H9 (cell line): Measurements from ENCODE around the gene EFS. TPM values are rescaled to one million over a fixed set of nuclear protein-coding genes. Genes with fewer than 3 reads are reported as not detected.

Experiments used
- DNase-seq: peaks from one replicate; pipeline ENCODE4 v3.0.0-alpha.2; 2017
- H2AFZ ChIP-seq: one replicate; pipeline ENCODE4 v1.6.1; 2013; ENCODE audit warnings: mild to moderate bottlenecking, low read length, control low read depth, moderate library complexity
- H2AK5ac ChIP-seq: 2 replicates; pipeline ENCODE4 v1.6.1; 2013; ENCODE audit warnings: low read length, control low read depth, mixed read lengths; ENCODE audit not compliant: insufficient read length
- H2BK120ac ChIP-seq: one replicate; pipeline ENCODE4 v1.6.1; 2013; ENCODE audit warnings: low read depth, mild to moderate bottlenecking, low read length, control low read depth, inconsistent platforms; ENCODE audit not compliant: poor library complexity, severe bottlenecking
- H2BK12ac ChIP-seq: 2 replicates; pipeline ENCODE4 v1.6.1; 2013; ENCODE audit warnings: low read length, control low read depth, mixed read lengths, low read depth; ENCODE audit not compliant: insufficient read length
- H2BK15ac ChIP-seq: 2 replicates; pipeline ENCODE4 v1.6.1; 2013; ENCODE audit warnings: low read depth, low read length, control low read depth
- H2BK20ac ChIP-seq: one replicate; pipeline ENCODE4 v1.6.1; 2013; ENCODE audit warnings: low read depth, mild to moderate bottlenecking, low read length, control low read depth, inconsistent platforms; ENCODE audit not compliant: poor library complexity, severe bottlenecking
- H2BK5ac ChIP-seq: 2 replicates; pipeline ENCODE4 v1.6.1; 2013; ENCODE audit warnings: low read length, control low read depth, mixed read lengths; ENCODE audit not compliant: insufficient read length
- H3K14ac ChIP-seq: 2 replicates; pipeline ENCODE4 v1.6.1; 2013; ENCODE audit warnings: low read length, control low read depth; ENCODE audit not compliant: insufficient read depth
- H3K18ac ChIP-seq: 2 replicates; pipeline ENCODE4 v1.6.1; 2013; ENCODE audit warnings: low read depth, mild to moderate bottlenecking, mixed read lengths, low read length, control low read depth; ENCODE audit not compliant: insufficient read length
- H3K23ac ChIP-seq: 2 replicates; pipeline ENCODE4 v1.6.1; 2013; ENCODE audit warnings: low read length, control low read depth, mixed read lengths, low read depth; ENCODE audit not compliant: insufficient read length
- H3K23me2 ChIP-seq: 2 replicates; pipeline ENCODE4 v1.6.1; 2013; ENCODE audit warnings: low read depth, mild to moderate bottlenecking, mixed read lengths, low read length, control low read depth; ENCODE audit not compliant: insufficient read length, poor library complexity, severe bottlenecking
- H3K27ac ChIP-seq: 2 replicates; pipeline ENCODE4 v1.5.1; 2013; ENCODE audit warnings: low read length, control low read depth, mixed read lengths, low read depth; ENCODE audit not compliant: insufficient read length
- H3K27me3 ChIP-seq: 2 replicates; pipeline ENCODE4 v1.6.1; 2013; ENCODE audit warnings: low read length, control low read depth, inconsistent platforms; ENCODE audit not compliant: insufficient read depth
- H3K4ac ChIP-seq: 2 replicates; pipeline ENCODE4 v1.6.1; 2013; ENCODE audit warnings: low read depth, mild to moderate bottlenecking, control low read depth, inconsistent platforms, low read length, moderate library complexity
- H3K4me1 ChIP-seq: 2 replicates; pipeline ENCODE4 v1.6.1; 2013; ENCODE audit warnings: low read length, control low read depth, inconsistent platforms; ENCODE audit not compliant: insufficient read depth
- H3K4me2 ChIP-seq: 2 replicates; pipeline ENCODE4 v1.6.1; 2013; ENCODE audit warnings: low read length, control low read depth, mixed read lengths; ENCODE audit not compliant: insufficient read length, insufficient read depth
- H3K56ac ChIP-seq: 2 replicates; pipeline ENCODE4 v1.6.1; 2013; ENCODE audit warnings: low read depth, mild to moderate bottlenecking, mixed read lengths, low read length, control low read depth; ENCODE audit not compliant: insufficient read length
- H3K79me1 ChIP-seq: 2 replicates; pipeline ENCODE4 v1.6.1; 2013; ENCODE audit warnings: low read depth, mild to moderate bottlenecking, moderate library complexity, low read length, control low read depth, inconsistent platforms; ENCODE audit not compliant: insufficient read depth, poor library complexity, severe bottlenecking
- H3K79me2 ChIP-seq: 2 replicates; pipeline ENCODE4 v1.6.1; 2013; ENCODE audit warnings: low read length, control low read depth, inconsistent platforms; ENCODE audit not compliant: insufficient read depth
- H3K9ac ChIP-seq: 2 replicates; pipeline ENCODE4 v1.6.1; 2013; ENCODE audit warnings: low read length, control low read depth, mixed read lengths; ENCODE audit not compliant: insufficient read length; ENCODE audit errors: extremely low read depth
- H3K9me3 ChIP-seq: one replicate; pipeline ENCODE4 v1.6.1; 2013; ENCODE audit warnings: low read depth, low read length, inconsistent platforms; ENCODE audit not compliant: control insufficient read depth
- H3T11ph ChIP-seq: one replicate; pipeline ENCODE4 v1.6.1; 2013; ENCODE audit warnings: mild to moderate bottlenecking, low read length, control low read depth, inconsistent platforms
- H4K20me1 ChIP-seq: one replicate; pipeline ENCODE4 v1.6.1; 2013; ENCODE audit not compliant: control insufficient read depth, insufficient read length, insufficient read depth
- H4K5ac ChIP-seq: 2 replicates; pipeline ENCODE4 v1.6.1; 2013; ENCODE audit warnings: low read depth, mild to moderate bottlenecking, mixed read lengths, low read length, control low read depth; ENCODE audit not compliant: insufficient read length
- H4K8ac ChIP-seq: replicated peaks from 2 replicates; pipeline ENCODE4 v1.6.1; 2013; ENCODE audit warnings: low read length, control low read depth, mixed read lengths, low read depth; ENCODE audit not compliant: insufficient read length
- H4K91ac ChIP-seq: 2 replicates; pipeline ENCODE4 v1.6.1; 2013; ENCODE audit warnings: low read depth, mild to moderate bottlenecking, moderate library complexity, mixed read lengths, low read length, control low read depth; ENCODE audit not compliant: insufficient read length
- H3K27ac Mint-ChIP-seq, 3 experiments: 2 replicates in 2 of 3; 3 replicates in 1 of 3; pipeline ENCODE4 v1.8.0; 2020 to 2021; ENCODE audit warnings: mixed read lengths in 3 of 3, mild to moderate bottlenecking in 1 of 3, moderate library complexity in 1 of 3
- H3K27me3 Mint-ChIP-seq: 2 replicates; pipeline ENCODE4 v1.8.0; 2021; ENCODE audit warnings: low read depth, mild to moderate bottlenecking, moderate library complexity, mixed read lengths
- H3K36me3 Mint-ChIP-seq, 3 experiments: 2 replicates in 2 of 3; 3 replicates in 1 of 3; pipeline ENCODE4 v1.8.0; 2020 to 2021; ENCODE audit warnings: low read depth in 3 of 3, mixed read lengths in 3 of 3; ENCODE audit not compliant: insufficient read depth in 1 of 3
- H3K4me1 Mint-ChIP-seq, 2 experiments: 2 replicates each; pipeline ENCODE4 v1.8.0; 2020; ENCODE audit warnings: mixed read lengths in 2 of 2
- H3K4me3 Mint-ChIP-seq, 2 experiments: 2 replicates in 1 of 2; 3 replicates in 1 of 2; pipeline ENCODE4 v1.8.0; 2020 to 2021; ENCODE audit warnings: mild to moderate bottlenecking in 2 of 2, mixed read lengths in 2 of 2, moderate library complexity in 1 of 2
- H3K9me3 Mint-ChIP-seq, 2 experiments: 2 replicates in 1 of 2; 3 replicates in 1 of 2; pipeline ENCODE4 v1.8.0; 2020; ENCODE audit warnings: mild to moderate bottlenecking in 2 of 2, mixed read lengths in 2 of 2, moderate library complexity in 1 of 2
- WGBS: extraction: QIAGEN DNeasy Blood & Tissue Kit; methylation state at CpG from one replicate; pipeline ENCODE4 v1.1.7; 2013; ENCODE audit warnings: missing lambda C conversion rate, low lambda C conversion rate, mixed read lengths; ENCODE audit not compliant: insufficient read length; ENCODE audit errors: extremely low coverage; 5-methylcytosine and 5-hydroxymethylcytosine counted together
- total RNA-seq: library from RNA; stranded (reverse); gene quantifications from 2 replicates; pipeline ENCODE4 v1.2.1, GENCODE V29; 2021
- TF ChIP-seq, protein P1 (sequence below): fragments of 200-600 bp; sonication (generic); conservative IDR thresholded peaks from 3 replicates; pipeline ENCODE4 v1.8.0; 2021; ENCODE audit warnings: antibody characterized with exemption, mild to moderate bottlenecking

EFS gene
- total RNA-seq, 1 experiment from 2014 or later, result 32.1 TPM

GRCh38 chr14:23385244-23385641, 20.3 kb upstream of the EFS start:
- H3K27ac Mint-ChIP-seq, result no peak overlapping the region
- no peak overlapping the region for H2BK120ac ChIP-seq

More at GRCh38 chr14:23385244-23385641, 20.3 kb upstream of the EFS start:
- Histone ChIP-seq H2BK12ac (no peak overlapping the region), H3T11ph (no peak overlapping the region), H4K91ac (no peak overlapping the region), H3K4me2 (no peak overlapping the region), H3K9ac (no peak overlapping the region), H3K79me2 (no peaks in the 10 kb centered on the region), H3K79me1 (no peaks in the 10 kb centered on the region), H4K5ac (no peak overlapping the region), H3K9me3 (no peaks in the 10 kb centered on the region), H3K14ac (no peak overlapping the region), H2AK5ac (no peak overlapping the region), H2AFZ (no peak overlapping the region), H3K23me2 (no peaks in the 10 kb centered on the region), H3K23ac (no peak overlapping the region), H3K4ac (no peak overlapping the region), H4K8ac (no peak overlapping the region), H3K56ac (no peak overlapping the region), H3K4me1 (0 out of 2 replicates have a peak, but pooled peaks cover 3% of the 10 kb centered on the region), H4K20me1 (no peaks in the 10 kb centered on the region), H2BK5ac (no peak overlapping the region), H2BK20ac (no peak overlapping the region), H2BK15ac (no peak overlapping the region), H3K18ac (no peak overlapping the region), H3K27ac (no peak overlapping the region), H3K27me3 (no peaks in the 10 kb centered on the region)
- Mint-ChIP-seq H3K36me3 (no peaks in the 10 kb centered on the region; a peak in 1 of 7 replicates), H3K27me3 (peaks cover 45% of the 10 kb centered on the region), H3K9me3 (no peaks in the 10 kb centered on the region), H3K4me1 (peaks cover 8 to 10% of the 10 kb centered on the region in 2 experiments), H3K4me3 (no peak overlapping the region)
- no peak for DNase-seq
- TF ChIP-seq, protein P1, sequence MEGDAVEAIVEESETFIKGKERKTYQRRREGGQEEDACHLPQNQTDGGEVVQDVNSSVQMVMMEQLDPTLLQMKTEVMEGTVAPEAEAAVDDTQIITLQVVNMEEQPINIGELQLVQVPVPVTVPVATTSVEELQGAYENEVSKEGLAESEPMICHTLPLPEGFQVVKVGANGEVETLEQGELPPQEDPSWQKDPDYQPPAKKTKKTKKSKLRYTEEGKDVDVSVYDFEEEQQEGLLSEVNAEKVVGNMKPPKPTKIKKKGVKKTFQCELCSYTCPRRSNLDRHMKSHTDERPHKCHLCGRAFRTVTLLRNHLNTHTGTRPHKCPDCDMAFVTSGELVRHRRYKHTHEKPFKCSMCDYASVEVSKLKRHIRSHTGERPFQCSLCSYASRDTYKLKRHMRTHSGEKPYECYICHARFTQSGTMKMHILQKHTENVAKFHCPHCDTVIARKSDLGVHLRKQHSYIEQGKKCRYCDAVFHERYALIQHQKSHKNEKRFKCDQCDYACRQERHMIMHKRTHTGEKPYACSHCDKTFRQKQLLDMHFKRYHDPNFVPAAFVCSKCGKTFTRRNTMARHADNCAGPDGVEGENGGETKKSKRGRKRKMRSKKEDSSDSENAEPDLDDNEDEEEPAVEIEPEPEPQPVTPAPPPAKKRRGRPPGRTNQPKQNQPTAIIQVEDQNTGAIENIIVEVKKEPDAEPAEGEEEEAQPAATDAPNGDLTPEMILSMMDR, result no peak
- no CpG with 5 or more reads among the region's 2 CpGs for WGBS
